Measurements from ENCODE around the gene SMCO4.

The SMCO4 gene

DNA sequence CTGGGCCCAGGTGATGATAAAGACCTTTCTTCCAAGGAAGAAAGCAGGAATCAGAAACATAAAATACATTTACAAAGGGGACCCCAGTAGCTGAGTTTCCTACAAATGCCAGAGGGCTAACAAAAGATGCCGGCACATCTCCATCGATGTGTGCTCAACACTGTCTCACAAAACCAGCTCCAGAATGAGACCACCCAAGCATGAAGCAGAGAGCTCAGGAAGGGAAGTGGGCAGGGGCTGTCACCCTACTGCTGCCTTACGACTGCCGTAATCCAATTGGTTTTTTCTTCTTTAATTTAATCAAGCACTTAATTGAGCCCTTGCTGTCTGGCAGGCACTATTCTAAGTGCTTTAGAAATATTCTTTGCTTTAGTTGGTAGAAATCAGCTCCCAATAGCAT is 26.1 kb downstream of the SMCO4 start:
- H2AFZ ChIP-seq (ENCODE audit: low read length) = no peak overlapping the region
- no peaks in the 10 kb centered on the region for H3K4me1 ChIP-seq (ENCODE audit: insufficient read depth, low read length, severe bottlenecking)
- no peak overlapping the region for H3K4me3 ChIP-seq (ENCODE audit: low read depth, low read length, poor library complexity, severe bottlenecking)
- no peaks in the 10 kb centered on the region for H3K9me2 ChIP-seq (ENCODE audit: low read depth, low read length)
- no peak overlapping the region for H3K27ac ChIP-seq (ENCODE audit: low read depth, low read length, poor library complexity, severe bottlenecking)
- no peak overlapping the region for H3K4me2 ChIP-seq (ENCODE audit: low read length)
- no peaks in the 10 kb centered on the region for H3K27me3 ChIP-seq (ENCODE audit: insufficient read depth, low read length)
- no peak for TF ChIP-seq EZH2 (IDR thresholded peaks at IDR 0.05; ENCODE audit: borderline replicate concordance, low read length)
- no peak for TF ChIP-seq CTCF (IDR thresholded peaks at IDR 0.05; ENCODE audit: low read length)
- H3F3A ChIP-seq (ENCODE audit: insufficient read depth, low read length) = no peaks in the 10 kb centered on the region
- H3K36me3 ChIP-seq (ENCODE audit: insufficient read depth, low read length) = no peaks in the 10 kb centered on the region
- H3K9me3 ChIP-seq (ENCODE audit: low read length) = no peaks in the 10 kb centered on the region
- no peaks in the 10 kb centered on the region for H3K79me2 ChIP-seq (ENCODE audit: insufficient read depth, low read length)
- H3K9ac ChIP-seq (ENCODE audit: low read length) = no peak overlapping the region
- H4K20me1 ChIP-seq (ENCODE audit: insufficient read depth, low read length) = no peaks in the 10 kb centered on the region

- Histone ChIP-seq H4K20me1 (ENCODE audit: insufficient read depth, low read length) (no peaks in the 10 kb centered on the region), H3K36me3 (ENCODE audit: insufficient read depth, low read length) (no peaks in the 10 kb centered on the region), H3K9me2 (ENCODE audit: low read depth, low read length) (no peaks in the 10 kb centered on the region), H3K9me3 (ENCODE audit: low read length) (no peaks in the 10 kb centered on the region), H3K9ac (ENCODE audit: low read length) (no peak overlapping the region), H2AFZ (ENCODE audit: low read length) (no peak overlapping the region), H3K27me3 (ENCODE audit: insufficient read depth, low read length) (no peaks in the 10 kb centered on the region), H3K79me2 (ENCODE audit: insufficient read depth, low read length) (no peaks in the 10 kb centered on the region), H3K4me2 (ENCODE audit: low read length) (no peak overlapping the region), H3K4me3 (ENCODE audit: low read depth, low read length, poor library complexity, severe bottlenecking) (no peak overlapping the region), H3K4me1 (ENCODE audit: insufficient read depth, low read length, severe bottlenecking) (no peaks in the 10 kb centered on the region), H3K27ac (ENCODE audit: low read depth, low read length, poor library complexity, severe bottlenecking) (no peak overlapping the region), H3F3A (ENCODE audit: insufficient read depth, low read length) (no peaks in the 10 kb centered on the region)
- no peak for TF ChIP-seq CTCF (IDR thresholded peaks at IDR 0.05; ENCODE audit: low read length)
Measured at GRCh38 chr11:93515441-93516025, 27.7 kb downstream of the SMCO4 start.

DNA sequence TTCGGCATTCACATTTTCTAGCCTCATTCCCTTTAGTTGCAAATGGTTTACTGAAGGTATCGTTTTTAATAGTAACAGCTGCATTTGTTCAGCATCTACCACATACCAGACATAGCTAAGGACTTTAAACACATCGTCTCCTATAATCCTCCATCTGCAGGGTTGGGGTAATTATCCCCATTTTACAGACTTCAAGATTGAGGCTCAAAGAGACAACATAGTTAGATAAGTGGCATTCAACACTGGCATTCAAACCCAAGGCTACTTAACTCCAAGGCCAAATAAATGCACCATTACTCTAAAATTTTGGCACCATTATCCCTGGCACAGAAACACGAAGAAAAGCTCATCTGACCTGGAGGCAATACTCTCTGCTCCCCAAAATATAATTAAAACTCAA is 28.5 kb downstream of the SMCO4 start:
- Histone ChIP-seq H3K36me3 (ENCODE audit: insufficient read depth, low read length) (no peaks in the 10 kb centered on the region), H4K20me1 (ENCODE audit: insufficient read depth, low read length) (no peaks in the 10 kb centered on the region), H3K9me2 (ENCODE audit: low read depth, low read length) (no peaks in the 10 kb centered on the region), H3K4me3 (ENCODE audit: low read depth, low read length, poor library complexity, severe bottlenecking) (no peak overlapping the region), H3F3A (ENCODE audit: insufficient read depth, low read length) (no peaks in the 10 kb centered on the region), H2AFZ (ENCODE audit: low read length) (no peak overlapping the region), H3K4me2 (ENCODE audit: low read length) (no peak overlapping the region), H3K27ac (ENCODE audit: low read depth, low read length, poor library complexity, severe bottlenecking) (no peak overlapping the region), H3K27me3 (ENCODE audit: insufficient read depth, low read length) (no peaks in the 10 kb centered on the region), H3K9ac (ENCODE audit: low read length) (no peak overlapping the region), H3K9me3 (ENCODE audit: low read length) (no peaks in the 10 kb centered on the region), H3K79me2 (ENCODE audit: insufficient read depth, low read length) (no peaks in the 10 kb centered on the region), H3K4me1 (ENCODE audit: insufficient read depth, low read length, severe bottlenecking) (no peaks in the 10 kb centered on the region)
- TF ChIP-seq CTCF (IDR thresholded peaks at IDR 0.05; ENCODE audit: low read length) (no peak), EZH2 (IDR thresholded peaks at IDR 0.05; ENCODE audit: borderline replicate concordance, low read length) (no peak)

Data from OCI-LY1 (cell line).